Thoracic aorta (tissue), 2 donors: ENCODE measurements around the gene ATG13. TPM values are rescaled to one million over a fixed set of nuclear protein-coding genes. Genes with fewer than 3 reads are reported as not detected.

ENCODE experiments used
- ATAC-seq: fragments of 150-250 bp; one replicate; pipeline ENCODE4 v1.8.0; 2017; ENCODE audit warnings: low read depth; ENCODE audit not compliant: insufficient number of reproducible peaks, low FRiP score
- DNase-seq: peaks from one replicate; pipeline ENCODE4 v3.0.0-alpha.2; 2020; ENCODE audit warnings: low spot score
- H3K27ac ChIP-seq, 2 donors: fragments of 200-600 bp; sonication (generic); 1 replicate in 1 of 2; 2 replicates in 1 of 2; pipeline ENCODE4 v1.5.1; 2016; ENCODE audit warnings: mild to moderate bottlenecking in 2 of 2, moderate library complexity in 2 of 2
- H3K27me3 ChIP-seq: fragments of 200-600 bp; sonication (generic); replicated peaks from 2 replicates; pipeline ENCODE4 v1.6.0; 2016; ENCODE audit warnings: mild to moderate bottlenecking; ENCODE audit not compliant: insufficient read depth
- H3K36me3 ChIP-seq: fragments of 200-600 bp; sonication (generic); one replicate; pipeline ENCODE4 v1.5.1; 2016
- H3K4me1 ChIP-seq, 2 donors: fragments of 200-600 bp; sonication (generic); 1 replicate in 1 of 2; 2 replicates in 1 of 2; pipeline versions ENCODE4 v1.5.1 to v1.6.0; 2016; ENCODE audit warnings: low read depth in 2 of 2, mild to moderate bottlenecking in 1 of 2; ENCODE audit not compliant: control insufficient read depth in 1 of 2
- H3K4me3 ChIP-seq: fragments of 200-600 bp; sonication (generic); 2 replicates; pipeline ENCODE4 v1.5.1; 2016; ENCODE audit warnings: mild to moderate bottlenecking
- H3K9me3 ChIP-seq: fragments of 200-600 bp; sonication (generic); 2 replicates; pipeline ENCODE4 v1.5.1; 2016
- CTCF ChIP-seq: fragments of 200-600 bp; sonication (generic); IDR thresholded peaks from one replicate; pipeline ENCODE4 v1.5.1; 2019; ENCODE audit warnings: antibody characterized with exemption
- total RNA-seq, 2 donors: library from RNA; depleted of rRNA; stranded (reverse); fragments of >200 nt; gene quantifications; one replicate each; pipeline versions ENCODE4 v1.1.0 to v1.2.3, GENCODE V29; 2016

Gene ATG13
- total RNA-seq, 2 donors from 2014 or later = 121 to 144 TPM

- H3K36me3 ChIP-seq = peaks cover 53% of the 10 kb centered on the region
- TF ChIP-seq CTCF = no peak
- H3K4me3 ChIP-seq = no peak overlapping the region
- no peak for ATAC-seq
- H3K4me1 ChIP-seq = peaks cover 17 to 36% of the 10 kb centered on the region in 2 donors
- no peaks in the 10 kb centered on the region for H3K27me3 ChIP-seq
- no peak for DNase-seq
- peak overlapping the region in 1 of 2 donors; percentile 9 for H3K27ac ChIP-seq
- no peaks in the 10 kb centered on the region for H3K9me3 ChIP-seq
Measured at GRCh38 chr11:46671958-46672315, 54.6 kb downstream of the ATG13 start.

- H3K4me3 ChIP-seq = no peak overlapping the region
- no peak for TF ChIP-seq CTCF
- peaks cover 13 to 31% of the 10 kb centered on the region in 2 donors for H3K4me1 ChIP-seq
- H3K27me3 ChIP-seq = no peaks in the 10 kb centered on the region
- ATAC-seq (no peak), DNase-seq (no peak)
- H3K9me3 ChIP-seq = no peaks in the 10 kb centered on the region
- H3K27ac ChIP-seq = no peak overlapping the region
- H3K36me3 ChIP-seq = peaks cover 57% of the 10 kb centered on the region
Measured at GRCh38 chr11:46672381-46672839, 55.1 kb downstream of the ATG13 start.

- H3K4me3 ChIP-seq = no peak overlapping the region
- H3K27ac ChIP-seq = peak overlapping the region; percentile 79 to 82
- H3K27me3 ChIP-seq = no peaks in the 10 kb centered on the region
- ATAC-seq = no peak
- no peaks in the 10 kb centered on the region for H3K9me3 ChIP-seq
- no peak for TF ChIP-seq CTCF
- H3K4me1 ChIP-seq = peaks cover 13 to 25% of the 10 kb centered on the region in 2 donors
- peaks cover 62% of the 10 kb centered on the region for H3K36me3 ChIP-seq
- no peak for DNase-seq
Measured at GRCh38 chr11:46673713-46674462, 56.5 kb downstream of the ATG13 start.

GRCh38 chr11:46674463-46675287, 57.3 kb downstream of the ATG13 start:
- peak overlapping the region; percentile 79 to 82 for H3K27ac ChIP-seq
- H3K27me3 ChIP-seq = no peaks in the 10 kb centered on the region
- H3K36me3 ChIP-seq = peaks cover 62% of the 10 kb centered on the region
- DNase-seq (no peak), ATAC-seq (no peak)
- H3K9me3 ChIP-seq = no peaks in the 10 kb centered on the region
- H3K4me1 ChIP-seq = peaks cover 13 to 25% of the 10 kb centered on the region in 2 donors
- no peak for TF ChIP-seq CTCF
- no peak overlapping the region for H3K4me3 ChIP-seq

- peaks cover 13 to 25% of the 10 kb centered on the region in 2 donors for H3K4me1 ChIP-seq
- H3K27ac ChIP-seq = peak overlapping the region; percentile 79 to 82
- H3K36me3 ChIP-seq = peaks cover 62% of the 10 kb centered on the region
- H3K4me3 ChIP-seq = no peak overlapping the region
- peak; percentile 56 for ATAC-seq
- H3K27me3 ChIP-seq = no peaks in the 10 kb centered on the region
- H3K9me3 ChIP-seq = no peaks in the 10 kb centered on the region
- DNase-seq = no peak
- peak; percentile 28 for TF ChIP-seq CTCF
Measured at GRCh38 chr11:46675288-46675851, 58.0 kb downstream of the ATG13 start.
